ENCODE data around the gene NUP35.

Gene NUP35, protein sequence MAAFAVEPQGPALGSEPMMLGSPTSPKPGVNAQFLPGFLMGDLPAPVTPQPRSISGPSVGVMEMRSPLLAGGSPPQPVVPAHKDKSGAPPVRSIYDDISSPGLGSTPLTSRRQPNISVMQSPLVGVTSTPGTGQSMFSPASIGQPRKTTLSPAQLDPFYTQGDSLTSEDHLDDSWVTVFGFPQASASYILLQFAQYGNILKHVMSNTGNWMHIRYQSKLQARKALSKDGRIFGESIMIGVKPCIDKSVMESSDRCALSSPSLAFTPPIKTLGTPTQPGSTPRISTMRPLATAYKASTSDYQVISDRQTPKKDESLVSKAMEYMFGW

DNA sequence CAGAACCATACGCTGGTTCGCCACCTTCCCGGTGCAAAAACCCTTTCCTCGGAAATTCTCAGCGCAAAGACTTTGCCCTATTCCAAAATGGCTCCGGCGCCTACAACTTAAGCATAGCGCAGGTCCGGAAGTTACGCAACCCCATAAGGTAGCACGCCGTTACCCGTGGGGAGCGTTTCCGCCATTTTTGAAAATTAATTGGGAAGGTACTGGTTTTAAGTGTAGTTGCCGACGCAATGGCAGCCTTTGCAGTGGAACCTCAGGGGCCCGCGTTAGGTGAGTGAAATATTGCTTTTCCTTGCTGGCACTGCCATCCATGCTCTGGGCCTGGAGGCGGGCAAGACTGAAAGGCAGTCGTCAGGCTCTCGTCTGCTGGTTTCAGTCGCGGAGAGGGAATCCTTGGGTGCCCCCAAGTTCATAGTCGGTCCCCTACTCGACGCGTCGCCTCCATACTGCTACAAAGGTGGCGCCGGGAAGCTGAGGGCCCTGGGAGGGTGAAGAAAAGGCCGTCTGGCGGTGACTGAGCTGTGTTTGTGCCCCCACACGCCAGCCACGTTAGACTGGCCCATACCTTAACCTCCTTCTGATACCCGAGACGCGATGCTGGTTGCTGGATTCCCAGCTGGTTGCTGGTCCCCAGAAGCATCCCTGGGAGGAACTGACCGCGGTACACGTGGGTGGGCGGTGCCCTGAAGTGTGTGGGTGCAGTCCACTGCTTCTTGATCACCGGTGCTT is at the start of gene NUP35:
Gene NUP35, plus strand, starts transcription at position 222 of the 735 bp plus-strand sequence. Its CDS starts 15 bp downstream, at position 237.
- peak; percentile 89 for DNase-seq (ENCODE audit: low spot score)

DNA sequence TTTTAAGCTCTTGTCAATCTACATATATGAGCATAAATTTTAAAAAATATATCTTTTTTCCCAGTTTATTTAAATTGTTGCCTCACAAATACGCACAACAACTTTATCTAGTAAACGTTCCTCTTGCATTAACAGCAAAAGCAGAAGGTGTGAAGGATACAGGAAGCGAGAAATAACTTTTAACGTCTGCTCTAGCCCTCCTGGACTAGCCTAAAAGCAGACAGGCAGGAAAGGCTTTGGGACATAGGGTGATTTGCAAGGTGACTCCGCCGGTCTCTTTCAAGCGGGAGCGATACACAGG is 46.1 kb upstream of the NUP35 start:
- DNase-seq (ENCODE audit: low spot score), result no peak

DNA sequence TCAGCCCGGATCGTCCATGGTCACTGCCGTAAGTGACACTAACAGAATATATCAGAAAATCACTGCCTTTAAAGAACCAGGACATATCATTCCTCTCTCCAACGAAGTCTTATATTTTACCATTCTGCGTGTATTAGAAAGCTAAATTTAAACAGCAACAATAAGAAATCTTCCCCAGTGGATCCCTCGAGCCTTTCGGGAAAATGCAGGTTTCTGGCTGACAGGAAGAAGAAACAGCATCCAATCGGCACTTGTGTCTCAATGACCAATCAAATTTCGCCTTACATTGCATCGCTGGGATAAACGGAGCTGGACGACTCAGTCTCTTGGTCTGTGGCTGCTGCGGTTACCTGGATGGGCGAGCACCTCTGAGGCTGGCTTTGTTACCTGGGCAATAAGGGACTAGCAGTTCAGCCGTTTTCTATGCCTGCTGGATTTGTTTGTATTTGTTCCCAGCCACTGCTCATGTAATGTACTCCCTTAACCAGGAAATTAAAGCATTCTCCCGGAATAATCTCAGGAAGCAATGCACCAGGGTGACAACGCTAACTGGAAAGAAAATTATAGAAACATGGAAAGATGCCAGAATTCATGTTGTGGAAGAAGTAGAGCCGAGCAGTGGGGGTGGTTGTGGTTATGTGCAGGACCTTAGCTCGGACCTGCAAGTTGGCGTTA is 45.6 kb upstream of the NUP35 start, which contains the start of gene DUSP19:
Gene DUSP19, plus strand, starts transcription at position 284 of the 675 bp plus-strand sequence. Its CDS starts 187 bp downstream, at position 471.
- DNase-seq (ENCODE audit: low spot score), result peak; percentile 90

DNA sequence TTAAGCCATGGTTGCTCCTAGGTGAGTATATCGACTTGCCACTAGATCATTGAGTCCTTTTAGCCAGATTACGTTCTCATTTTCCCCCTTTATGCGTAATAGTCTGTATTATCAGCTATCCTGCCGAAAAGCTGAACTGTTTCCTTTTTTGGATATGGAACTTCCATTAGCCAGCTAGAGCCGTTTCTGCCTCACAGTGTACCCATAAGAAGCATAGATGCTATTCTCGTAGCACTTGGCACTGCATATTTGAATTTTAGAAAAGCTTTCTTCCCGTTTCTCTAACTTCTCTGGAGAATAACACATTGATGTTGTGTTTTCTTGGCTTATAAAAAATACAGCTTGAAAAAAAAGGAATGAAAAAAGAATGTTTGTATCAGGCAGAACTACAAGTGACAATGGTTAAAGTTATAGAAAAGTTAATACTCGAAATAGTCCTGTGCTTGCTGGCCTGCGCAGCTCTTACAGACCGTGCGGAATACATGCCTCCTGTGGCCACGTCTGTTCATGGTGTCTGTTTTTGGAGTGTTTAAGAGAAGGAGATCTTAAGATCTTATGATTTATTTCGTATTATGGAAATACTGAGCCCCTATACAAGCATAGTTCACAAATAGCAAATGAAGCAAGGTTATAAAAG is 45.0 kb upstream of the NUP35 start:
- DNase-seq (ENCODE audit: low spot score), result no peak

DNA sequence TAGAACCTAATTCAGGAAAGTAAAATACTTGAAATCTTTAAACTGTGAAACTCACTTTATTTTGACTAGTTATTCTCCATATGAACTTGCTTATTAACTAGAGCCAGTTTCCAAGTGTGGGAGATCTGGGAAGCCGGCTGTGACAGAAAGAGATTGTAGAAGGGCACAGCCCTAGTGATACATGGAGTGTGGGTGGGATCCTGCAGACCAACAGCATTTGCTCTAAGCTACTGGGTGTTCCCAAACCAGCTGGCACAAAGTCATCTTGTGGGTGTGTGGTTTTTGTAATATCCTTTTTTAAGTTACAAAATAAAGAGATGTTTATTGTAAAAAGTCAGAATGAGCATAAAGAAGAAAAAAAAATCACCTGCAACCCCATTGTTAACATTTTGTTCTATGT is 42.3 kb upstream of the NUP35 start:
- no peak for DNase-seq (ENCODE audit: low spot score)

DNA sequence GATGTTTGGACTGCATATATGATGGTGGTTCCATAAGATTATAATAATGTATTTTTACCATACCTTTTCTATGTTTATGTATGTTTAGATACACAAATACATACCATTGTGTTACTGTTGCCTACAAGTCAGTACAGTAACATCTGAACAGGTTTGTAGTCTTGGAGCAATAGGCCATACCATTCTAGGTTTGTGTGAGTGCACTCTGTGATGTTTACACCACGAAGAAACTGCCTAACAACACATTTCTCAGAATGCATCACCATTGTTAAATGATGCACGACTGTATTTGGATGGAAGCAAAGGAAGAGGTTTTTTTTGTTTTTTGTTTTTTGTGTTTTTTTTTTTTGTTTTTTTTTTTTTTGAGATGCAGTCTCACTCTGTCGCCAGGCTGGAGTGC is 36.2 kb upstream of the NUP35 start:
- no peak for DNase-seq (ENCODE audit: low spot score)

DNA sequence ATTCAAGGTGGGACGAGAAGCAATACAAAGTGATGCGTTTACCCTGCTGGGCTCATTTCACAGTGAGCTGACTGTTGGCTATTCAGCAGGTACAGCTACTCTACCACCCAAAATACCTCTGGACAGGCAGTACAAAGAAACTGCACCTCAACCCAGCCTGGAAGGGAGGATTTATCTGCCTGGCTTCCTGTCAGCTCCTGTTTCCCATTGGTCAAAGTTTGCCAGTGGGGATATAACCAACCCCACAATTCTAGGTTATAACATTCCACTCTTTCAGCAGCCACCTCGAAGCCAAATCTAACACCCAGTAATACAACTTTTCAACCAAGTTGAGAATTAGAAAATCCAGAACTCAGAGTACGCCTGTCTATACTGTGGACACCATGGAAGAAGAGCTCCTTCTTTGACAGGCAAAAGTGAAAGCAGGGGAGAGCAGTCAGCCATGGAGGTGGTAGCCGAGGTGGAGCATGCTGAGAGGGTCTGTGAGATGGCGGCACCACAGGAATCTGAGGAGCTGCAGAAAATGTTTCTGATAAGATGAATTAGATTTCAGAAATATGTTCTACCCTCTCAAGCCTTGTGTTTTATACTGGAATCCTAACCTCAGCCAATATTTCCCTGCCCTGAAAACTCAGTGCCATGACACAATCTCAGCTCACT is 34.9 kb upstream of the NUP35 start:
- no peak for DNase-seq (ENCODE audit: low spot score)

DNA sequence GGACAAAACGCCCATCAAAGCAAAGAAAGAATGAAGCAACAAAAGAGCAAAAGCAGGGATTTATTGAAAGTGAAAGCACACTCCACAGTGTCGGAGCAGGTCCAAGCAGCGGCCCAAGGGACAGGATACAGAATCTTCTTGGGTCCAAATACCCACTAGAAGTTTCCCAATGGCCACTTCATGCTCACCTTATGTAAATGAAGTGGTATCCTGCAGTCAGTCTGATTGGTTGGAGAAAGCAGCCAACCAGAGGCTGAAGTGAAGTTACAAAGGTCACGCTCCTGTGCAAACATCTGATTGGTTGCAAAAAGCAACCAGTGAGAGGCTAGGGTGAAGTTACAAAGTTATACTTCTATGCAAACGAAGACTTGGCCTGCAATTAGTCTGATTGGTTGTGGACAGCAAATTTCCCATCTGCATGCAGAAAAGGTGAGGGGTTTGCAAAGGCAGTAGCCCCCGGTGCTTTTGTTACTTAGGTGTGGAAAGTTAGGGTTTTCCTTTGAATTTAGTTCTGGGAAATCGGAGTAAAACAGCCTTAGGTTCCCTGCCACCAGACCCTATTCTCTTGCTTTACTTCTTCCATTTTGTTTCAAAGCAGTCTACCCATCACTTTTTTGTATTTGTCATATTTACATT is 32.8 kb upstream of the NUP35 start:
- no peak for DNase-seq (ENCODE audit: low spot score)

DNA sequence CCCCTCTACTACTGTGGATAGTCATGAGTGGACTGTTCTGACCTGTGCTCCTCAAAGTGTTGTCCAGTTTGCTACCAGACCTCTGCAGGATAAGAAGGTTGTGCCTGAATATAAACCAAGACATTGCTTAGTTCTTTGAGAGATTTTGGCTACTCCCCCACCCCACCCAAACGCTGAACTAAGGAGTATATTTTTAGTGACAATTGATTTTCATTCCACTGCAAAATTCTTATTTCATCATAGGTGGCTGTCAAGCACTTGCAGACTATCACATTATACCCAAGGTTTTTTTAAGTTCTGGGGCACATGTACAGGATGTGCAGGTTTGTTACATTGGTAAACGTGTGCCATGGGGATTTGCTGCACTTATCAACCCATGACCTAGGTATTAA is 32.3 kb upstream of the NUP35 start:
- DNase-seq (ENCODE audit: low spot score), result no peak

DNA sequence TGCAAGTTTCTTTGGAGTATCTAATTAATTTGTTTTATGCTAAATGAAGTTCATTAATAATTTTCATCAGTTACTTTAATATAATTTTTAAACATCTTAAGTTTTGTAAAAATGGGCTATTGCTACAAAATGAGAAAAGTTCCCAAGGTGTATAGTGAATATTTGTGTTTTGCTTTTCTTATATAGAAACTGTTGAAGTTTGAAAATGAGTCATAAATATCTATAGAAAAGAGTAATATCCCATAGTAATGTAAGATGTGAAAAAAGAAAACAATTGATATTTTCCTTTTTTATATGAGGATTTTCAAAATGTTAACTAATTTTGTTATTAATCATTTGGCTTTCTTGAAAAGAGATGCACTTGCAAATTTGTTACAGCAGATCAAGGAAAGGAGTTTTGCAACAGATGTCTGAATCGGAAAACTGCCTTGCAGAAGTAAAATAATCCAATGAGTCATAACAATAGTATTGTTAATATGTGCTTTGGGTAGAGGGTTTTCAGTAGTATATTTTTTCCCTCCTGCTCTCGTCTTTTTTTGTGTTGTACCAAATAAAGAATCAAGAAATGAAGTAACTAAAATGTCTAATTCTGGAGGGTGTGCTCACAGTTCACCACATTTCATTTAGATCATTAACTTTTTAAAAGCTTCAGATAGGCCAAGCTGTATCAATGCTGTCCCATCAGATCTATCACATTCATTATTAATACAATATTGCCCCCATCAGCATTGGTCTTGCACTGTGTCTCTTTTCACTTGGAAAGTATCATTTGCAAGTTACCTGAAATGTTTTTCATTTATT is 30.2 kb upstream of the NUP35 start:
- DNase-seq (ENCODE audit: low spot score), result peak; percentile 19

DNA sequence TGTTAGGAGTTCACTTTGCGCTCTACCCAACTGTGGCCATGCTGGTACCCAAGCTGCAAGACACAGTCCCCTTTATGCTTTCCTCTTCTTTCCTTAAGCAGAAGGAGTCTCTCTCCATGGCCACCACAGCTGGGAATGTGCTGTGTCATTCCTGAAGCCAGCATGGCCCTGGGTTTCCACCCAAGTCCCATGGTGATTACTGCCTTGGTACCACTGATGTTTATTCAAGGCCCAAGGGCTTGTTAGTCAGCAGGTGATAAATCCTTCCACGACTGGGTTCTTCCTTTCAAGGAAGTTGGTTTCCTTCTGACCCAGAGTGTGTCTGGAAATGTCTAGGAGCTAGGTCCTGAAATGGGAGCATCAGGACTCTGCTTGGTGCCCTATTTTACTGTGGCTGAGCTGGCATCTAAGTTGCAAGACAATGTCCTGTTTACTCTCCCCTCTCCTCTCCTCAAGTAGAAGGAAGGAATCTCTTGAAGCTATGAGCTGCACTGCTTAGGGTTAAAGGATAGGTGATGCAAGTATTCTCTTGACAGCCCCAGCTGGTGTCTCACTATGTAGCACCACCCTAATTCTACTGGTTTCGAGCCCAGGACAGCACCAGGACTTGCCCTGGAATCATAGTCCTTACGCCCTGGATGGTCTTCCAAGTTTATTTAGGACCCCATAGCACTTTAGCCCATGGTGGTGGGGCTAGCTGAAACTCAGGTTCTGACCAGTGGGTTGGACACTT is 18.7 kb upstream of the NUP35 start:
- DNase-seq (ENCODE audit: low spot score), result no peak

DNA sequence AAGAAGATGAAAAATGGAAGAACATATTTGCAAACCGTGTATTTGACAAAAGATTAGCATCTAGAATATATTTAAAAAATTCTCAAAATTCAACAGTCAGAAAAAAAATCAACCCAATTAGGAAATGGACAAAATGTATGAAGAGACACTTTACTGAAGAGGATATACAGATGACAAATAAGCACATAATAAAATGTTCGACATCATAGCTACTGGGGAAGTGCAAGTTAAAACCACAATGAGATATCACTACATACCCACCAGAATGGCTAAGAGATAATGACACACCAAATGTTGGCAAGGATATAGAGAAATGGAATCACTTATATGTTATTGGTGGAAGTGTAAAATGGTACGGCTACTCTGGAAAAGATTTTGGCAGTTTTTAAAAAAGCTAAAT is 11.7 kb upstream of the NUP35 start:
- no peak for DNase-seq (ENCODE audit: low spot score)

DNA sequence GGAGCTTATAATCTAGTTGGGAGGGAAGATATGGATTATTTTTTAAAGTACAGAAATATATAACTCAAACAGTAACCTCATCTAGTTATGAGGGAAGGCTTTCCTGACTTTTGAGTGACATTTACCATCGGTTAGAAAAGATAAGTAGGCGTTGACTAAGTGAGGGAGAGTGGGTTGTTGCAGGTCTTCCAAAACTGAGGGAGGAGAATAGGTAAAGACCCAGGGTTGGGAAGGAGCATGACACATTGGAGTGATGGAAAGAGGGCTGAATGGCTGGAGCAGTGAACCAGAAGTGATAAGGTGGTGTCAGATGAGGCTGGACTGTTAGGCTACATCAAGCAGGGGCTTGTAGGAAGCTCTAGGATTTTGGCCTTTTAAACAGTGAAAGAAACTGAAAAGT is 10.6 kb upstream of the NUP35 start:
- DNase-seq (ENCODE audit: low spot score), result no peak

DNA sequence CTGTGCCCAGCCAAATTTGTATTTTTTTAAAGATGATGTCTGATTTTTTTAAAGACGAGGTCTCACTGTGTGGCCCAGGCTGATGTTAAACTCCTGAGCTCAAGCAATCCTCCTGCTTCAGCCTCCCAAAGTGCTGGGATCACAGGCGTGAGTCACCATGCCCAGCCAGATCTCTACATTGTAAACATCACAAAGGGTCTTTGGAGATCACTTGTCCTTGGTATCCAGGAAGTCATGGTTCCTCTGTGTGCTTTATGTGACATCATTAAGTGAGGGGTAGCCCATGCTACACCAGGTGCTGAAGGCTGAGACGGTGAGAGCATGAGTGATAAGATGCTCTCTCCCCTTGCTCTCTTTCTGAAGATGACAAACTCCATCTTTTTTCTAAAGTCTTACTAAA is 7.0 kb upstream of the NUP35 start:
- no peak for DNase-seq (ENCODE audit: low spot score)

DNA sequence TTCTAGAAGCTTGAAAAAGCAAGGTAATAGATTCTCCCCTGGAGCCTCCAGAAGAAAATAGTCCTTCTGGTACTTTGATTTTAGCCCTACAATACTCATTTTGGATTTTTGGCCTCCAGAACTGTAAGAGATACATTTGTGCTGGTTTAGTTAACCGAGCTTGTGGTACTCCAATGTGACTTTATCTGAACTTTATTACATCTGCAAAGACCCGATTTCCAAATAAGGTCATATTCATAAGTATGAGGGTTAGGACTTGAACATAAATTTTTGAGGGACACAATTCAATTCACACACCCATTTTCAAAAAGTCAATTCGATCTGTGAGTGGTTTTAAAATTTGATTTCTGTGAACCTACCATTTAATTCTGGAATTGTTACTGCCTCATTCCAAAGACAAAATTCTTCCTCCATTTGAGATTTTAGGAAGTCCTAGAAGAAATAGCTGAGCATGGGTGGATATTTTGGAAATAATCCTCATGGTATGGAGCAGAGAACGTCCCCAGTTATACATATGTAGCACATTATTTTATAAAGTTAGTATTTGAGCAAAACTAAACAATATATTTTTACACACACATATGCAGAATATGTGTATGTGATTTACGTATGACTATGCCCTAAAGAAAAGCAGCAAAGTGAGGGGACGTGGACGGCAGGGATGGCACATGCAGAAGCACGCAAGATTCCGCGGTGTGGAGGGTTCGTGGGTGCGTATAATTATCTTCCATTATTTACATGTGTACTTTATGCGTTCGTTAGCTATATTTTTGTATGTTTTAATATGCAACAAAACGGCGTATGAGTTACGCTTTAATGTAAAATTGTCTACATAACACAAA is 905 bp upstream of the NUP35 start:
- DNase-seq (ENCODE audit: low spot score), result no peak

DNA sequence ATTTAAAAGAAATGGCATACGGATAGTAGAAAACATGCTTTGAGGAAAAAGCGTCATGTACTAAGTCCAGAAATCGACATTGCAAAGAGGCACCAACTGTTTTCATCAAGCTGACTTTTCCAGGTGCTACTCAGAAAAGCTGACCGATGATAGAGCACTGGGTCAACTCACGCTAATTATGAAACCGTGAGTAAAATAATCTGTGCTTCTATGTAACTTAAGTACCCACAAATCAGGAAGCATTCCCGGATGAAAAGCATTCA is 353 bp upstream of the NUP35 start:
- DNase-seq (ENCODE audit: low spot score), result no peak

DNA sequence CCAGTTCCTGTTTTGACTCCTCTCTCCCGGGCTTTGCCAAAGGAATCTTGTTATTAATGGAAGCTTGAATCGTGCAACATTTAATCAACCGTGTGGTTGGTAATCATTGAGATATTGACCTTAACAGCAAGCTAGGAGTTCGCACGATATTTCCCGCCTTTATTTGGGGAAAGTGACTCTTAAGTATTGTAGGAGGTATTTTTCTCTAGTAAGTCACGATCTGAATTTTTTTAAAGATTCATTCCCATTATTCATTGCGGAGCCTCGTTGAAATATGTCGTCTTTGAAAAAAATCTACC is 663 bp downstream of the NUP35 start:
- DNase-seq (ENCODE audit: low spot score), result no peak

DNA sequence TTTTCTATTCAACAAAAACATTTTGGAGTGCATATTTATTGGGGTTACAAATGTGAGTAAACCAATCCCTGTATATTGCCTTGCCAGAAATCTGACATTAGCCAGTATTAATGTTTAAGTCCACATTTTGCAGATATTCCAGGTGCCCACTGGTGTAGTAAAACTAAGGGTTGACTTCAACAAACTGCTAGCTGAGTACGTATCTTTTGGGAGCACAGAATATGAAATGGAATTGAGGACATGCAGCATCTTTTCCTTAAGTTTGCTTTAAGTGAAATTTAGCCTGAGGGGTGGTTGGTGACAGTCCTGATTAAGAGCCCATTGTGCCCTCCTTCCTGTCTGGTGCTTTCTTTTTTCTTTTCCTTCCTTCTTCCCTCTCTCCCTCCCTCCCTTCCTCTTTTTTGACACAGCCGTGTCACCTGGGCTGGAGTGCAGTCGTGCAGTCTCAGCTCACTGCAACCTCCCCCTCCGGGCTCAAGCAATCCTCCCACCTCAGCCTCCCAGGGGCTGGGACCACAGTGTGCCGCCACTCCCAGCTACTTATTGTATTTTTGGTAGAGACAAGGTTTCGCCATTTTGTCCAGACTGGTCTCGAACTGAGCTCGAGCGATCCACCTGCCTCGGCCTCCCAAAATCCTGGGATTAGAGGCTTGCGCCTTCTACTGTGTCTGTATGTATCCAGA is 1.6 kb downstream of the NUP35 start:
- no peak for DNase-seq (ENCODE audit: low spot score)

DNA sequence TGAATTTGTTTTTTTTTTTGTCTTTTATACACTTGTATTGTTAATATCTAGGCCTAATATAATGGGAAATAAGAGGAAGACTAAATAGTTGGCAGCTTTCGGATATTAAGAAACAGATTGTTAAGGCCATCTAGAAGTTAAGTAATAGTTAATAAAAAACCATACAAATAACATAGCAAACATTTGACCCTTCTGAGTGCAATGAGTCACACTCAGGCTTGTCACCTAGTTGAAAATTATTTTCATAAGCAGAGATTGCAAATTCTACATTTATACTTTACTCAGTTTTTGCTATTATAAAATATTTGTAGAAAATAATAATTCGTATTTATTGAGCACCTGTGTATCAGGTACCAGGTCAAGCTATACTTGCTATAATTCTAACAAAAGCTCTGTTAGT is 2.4 kb downstream of the NUP35 start:
- DNase-seq (ENCODE audit: low spot score), result no peak

Measured in activated CD4-positive, alpha-beta T cell treated with anti-CD3 and anti-CD28 coated beads, Interleukin-2, Interleukin-4, amounts not matched to agents 100 ng/mL and 50 ng/mL, durations not matched to agents 16 hours and 8 hours (primary cell).